H9 (cell line): ENCODE measurements around the gene FHIT. TPM values are rescaled to one million over a fixed set of nuclear protein-coding genes. Genes with fewer than 3 reads are reported as not detected.

Experiments used
- DNase-seq: peaks from one replicate; pipeline ENCODE4 v3.0.0-alpha.2; 2017
- H2AFZ ChIP-seq: one replicate; pipeline ENCODE4 v1.6.1; 2013; ENCODE audit warnings: mild to moderate bottlenecking, low read length, control low read depth, moderate library complexity
- H2AK5ac ChIP-seq: 2 replicates; pipeline ENCODE4 v1.6.1; 2013; ENCODE audit warnings: low read length, control low read depth, mixed read lengths; ENCODE audit not compliant: insufficient read length
- H2BK120ac ChIP-seq: one replicate; pipeline ENCODE4 v1.6.1; 2013; ENCODE audit warnings: low read depth, mild to moderate bottlenecking, low read length, control low read depth, inconsistent platforms; ENCODE audit not compliant: poor library complexity, severe bottlenecking
- H2BK12ac ChIP-seq: 2 replicates; pipeline ENCODE4 v1.6.1; 2013; ENCODE audit warnings: low read length, control low read depth, mixed read lengths, low read depth; ENCODE audit not compliant: insufficient read length
- H2BK15ac ChIP-seq: 2 replicates; pipeline ENCODE4 v1.6.1; 2013; ENCODE audit warnings: low read depth, low read length, control low read depth
- H2BK20ac ChIP-seq: one replicate; pipeline ENCODE4 v1.6.1; 2013; ENCODE audit warnings: low read depth, mild to moderate bottlenecking, low read length, control low read depth, inconsistent platforms; ENCODE audit not compliant: poor library complexity, severe bottlenecking
- H2BK5ac ChIP-seq: 2 replicates; pipeline ENCODE4 v1.6.1; 2013; ENCODE audit warnings: low read length, control low read depth, mixed read lengths; ENCODE audit not compliant: insufficient read length
- H3K14ac ChIP-seq: 2 replicates; pipeline ENCODE4 v1.6.1; 2013; ENCODE audit warnings: low read length, control low read depth; ENCODE audit not compliant: insufficient read depth
- H3K18ac ChIP-seq: 2 replicates; pipeline ENCODE4 v1.6.1; 2013; ENCODE audit warnings: low read depth, mild to moderate bottlenecking, mixed read lengths, low read length, control low read depth; ENCODE audit not compliant: insufficient read length
- H3K23ac ChIP-seq: 2 replicates; pipeline ENCODE4 v1.6.1; 2013; ENCODE audit warnings: low read length, control low read depth, mixed read lengths, low read depth; ENCODE audit not compliant: insufficient read length
- H3K23me2 ChIP-seq: 2 replicates; pipeline ENCODE4 v1.6.1; 2013; ENCODE audit warnings: low read depth, mild to moderate bottlenecking, mixed read lengths, low read length, control low read depth; ENCODE audit not compliant: insufficient read length, poor library complexity, severe bottlenecking
- H3K27ac ChIP-seq: 2 replicates; pipeline ENCODE4 v1.5.1; 2013; ENCODE audit warnings: low read length, control low read depth, mixed read lengths, low read depth; ENCODE audit not compliant: insufficient read length
- H3K27me3 ChIP-seq: 2 replicates; pipeline ENCODE4 v1.6.1; 2013; ENCODE audit warnings: low read length, control low read depth, inconsistent platforms; ENCODE audit not compliant: insufficient read depth
- H3K4ac ChIP-seq: 2 replicates; pipeline ENCODE4 v1.6.1; 2013; ENCODE audit warnings: low read depth, mild to moderate bottlenecking, control low read depth, inconsistent platforms, low read length, moderate library complexity
- H3K4me1 ChIP-seq: 2 replicates; pipeline ENCODE4 v1.6.1; 2013; ENCODE audit warnings: low read length, control low read depth, inconsistent platforms; ENCODE audit not compliant: insufficient read depth
- H3K4me2 ChIP-seq: 2 replicates; pipeline ENCODE4 v1.6.1; 2013; ENCODE audit warnings: low read length, control low read depth, mixed read lengths; ENCODE audit not compliant: insufficient read length, insufficient read depth
- H3K56ac ChIP-seq: 2 replicates; pipeline ENCODE4 v1.6.1; 2013; ENCODE audit warnings: low read depth, mild to moderate bottlenecking, mixed read lengths, low read length, control low read depth; ENCODE audit not compliant: insufficient read length
- H3K79me1 ChIP-seq: 2 replicates; pipeline ENCODE4 v1.6.1; 2013; ENCODE audit warnings: low read depth, mild to moderate bottlenecking, moderate library complexity, low read length, control low read depth, inconsistent platforms; ENCODE audit not compliant: insufficient read depth, poor library complexity, severe bottlenecking
- H3K79me2 ChIP-seq: 2 replicates; pipeline ENCODE4 v1.6.1; 2013; ENCODE audit warnings: low read length, control low read depth, inconsistent platforms; ENCODE audit not compliant: insufficient read depth
- H3K9ac ChIP-seq: 2 replicates; pipeline ENCODE4 v1.6.1; 2013; ENCODE audit warnings: low read length, control low read depth, mixed read lengths; ENCODE audit not compliant: insufficient read length; ENCODE audit errors: extremely low read depth
- H3K9me3 ChIP-seq: one replicate; pipeline ENCODE4 v1.6.1; 2013; ENCODE audit warnings: low read depth, low read length, inconsistent platforms; ENCODE audit not compliant: control insufficient read depth
- H3T11ph ChIP-seq: one replicate; pipeline ENCODE4 v1.6.1; 2013; ENCODE audit warnings: mild to moderate bottlenecking, low read length, control low read depth, inconsistent platforms
- H4K20me1 ChIP-seq: one replicate; pipeline ENCODE4 v1.6.1; 2013; ENCODE audit not compliant: control insufficient read depth, insufficient read length, insufficient read depth
- H4K5ac ChIP-seq: 2 replicates; pipeline ENCODE4 v1.6.1; 2013; ENCODE audit warnings: low read depth, mild to moderate bottlenecking, mixed read lengths, low read length, control low read depth; ENCODE audit not compliant: insufficient read length
- H4K8ac ChIP-seq: replicated peaks from 2 replicates; pipeline ENCODE4 v1.6.1; 2013; ENCODE audit warnings: low read length, control low read depth, mixed read lengths, low read depth; ENCODE audit not compliant: insufficient read length
- H4K91ac ChIP-seq: 2 replicates; pipeline ENCODE4 v1.6.1; 2013; ENCODE audit warnings: low read depth, mild to moderate bottlenecking, moderate library complexity, mixed read lengths, low read length, control low read depth; ENCODE audit not compliant: insufficient read length
- H3K27ac Mint-ChIP-seq, 3 experiments: 2 replicates in 2 of 3; 3 replicates in 1 of 3; pipeline ENCODE4 v1.8.0; 2020 to 2021; ENCODE audit warnings: mixed read lengths in 3 of 3, mild to moderate bottlenecking in 1 of 3, moderate library complexity in 1 of 3
- H3K27me3 Mint-ChIP-seq: 2 replicates; pipeline ENCODE4 v1.8.0; 2021; ENCODE audit warnings: low read depth, mild to moderate bottlenecking, moderate library complexity, mixed read lengths
- H3K36me3 Mint-ChIP-seq, 3 experiments: 2 replicates in 2 of 3; 3 replicates in 1 of 3; pipeline ENCODE4 v1.8.0; 2020 to 2021; ENCODE audit warnings: low read depth in 3 of 3, mixed read lengths in 3 of 3; ENCODE audit not compliant: insufficient read depth in 1 of 3
- H3K4me1 Mint-ChIP-seq, 2 experiments: 2 replicates each; pipeline ENCODE4 v1.8.0; 2020; ENCODE audit warnings: mixed read lengths in 2 of 2
- H3K4me3 Mint-ChIP-seq, 2 experiments: 2 replicates in 1 of 2; 3 replicates in 1 of 2; pipeline ENCODE4 v1.8.0; 2020 to 2021; ENCODE audit warnings: mild to moderate bottlenecking in 2 of 2, mixed read lengths in 2 of 2, moderate library complexity in 1 of 2
- H3K9me3 Mint-ChIP-seq, 2 experiments: 2 replicates in 1 of 2; 3 replicates in 1 of 2; pipeline ENCODE4 v1.8.0; 2020; ENCODE audit warnings: mild to moderate bottlenecking in 2 of 2, mixed read lengths in 2 of 2, moderate library complexity in 1 of 2
- CTCF ChIP-seq: fragments of 200-600 bp; sonication (generic); conservative IDR thresholded peaks from 3 replicates; pipeline ENCODE4 v1.8.0; 2021; ENCODE audit warnings: antibody characterized with exemption, mild to moderate bottlenecking
- WGBS: extraction: QIAGEN DNeasy Blood & Tissue Kit; methylation state at CpG from one replicate; pipeline ENCODE4 v1.1.7; 2013; ENCODE audit warnings: missing lambda C conversion rate, low lambda C conversion rate, mixed read lengths; ENCODE audit not compliant: insufficient read length; ENCODE audit errors: extremely low coverage; 5-methylcytosine and 5-hydroxymethylcytosine counted together
- total RNA-seq: library from RNA; stranded (reverse); gene quantifications from 2 replicates; pipeline ENCODE4 v1.2.1, GENCODE V29; 2021

Gene FHIT
- total RNA-seq, 1 experiment from 2014 or later, result 3.0 TPM

- H2BK5ac ChIP-seq, result no peak overlapping the region
- H4K91ac ChIP-seq, result no peak overlapping the region
- no peak overlapping the region for H2BK20ac ChIP-seq
- H3K23ac ChIP-seq, result no peak overlapping the region
- no peak overlapping the region for H3K4me2 ChIP-seq
- no peak overlapping the region for H3T11ph ChIP-seq
- H4K20me1 ChIP-seq, result no peaks in the 10 kb centered on the region
- H3K9me3 ChIP-seq, result no peaks in the 10 kb centered on the region
- H3K4me1 Mint-ChIP-seq, result peaks cover 12 to 13% of the 10 kb centered on the region in 2 experiments
- no peak overlapping the region for H3K4ac ChIP-seq
- no CpG with 5 or more reads among the region's 1 CpG for WGBS
- peaks cover 3% of the 10 kb centered on the region; the same call in 1 of the 2 replicates for H3K4me1 ChIP-seq
- H3K79me1 ChIP-seq, result no peaks in the 10 kb centered on the region
- H4K5ac ChIP-seq, result no peak overlapping the region
- no peak overlapping the region for H2BK15ac ChIP-seq
- H3K27me3 ChIP-seq, result no peaks in the 10 kb centered on the region
- H3K4me3 Mint-ChIP-seq, result no peak overlapping the region
- H3K79me2 ChIP-seq, result no peaks in the 10 kb centered on the region
- H4K8ac ChIP-seq, result no peak overlapping the region
- H3K9ac ChIP-seq, result no peak overlapping the region
- H3K18ac ChIP-seq, result peak overlapping the region; percentile 56
- no peak overlapping the region for H3K27ac ChIP-seq
- DNase-seq, result no peak
- H3K14ac ChIP-seq, result no peak overlapping the region
- 0 out of 7 replicates have a peak overlapping the region, but pooled peaks of 2 of the 3 experiments have one; percentile 17 to 39 for H3K27ac Mint-ChIP-seq
- H2BK120ac ChIP-seq, result no peak overlapping the region
- no peak overlapping the region for H2BK12ac ChIP-seq
- H3K27me3 Mint-ChIP-seq, result no peaks in the 10 kb centered on the region; the same call in 1 of the 2 replicates
- H2AK5ac ChIP-seq, result no peak overlapping the region
- no peaks in the 10 kb centered on the region for H3K23me2 ChIP-seq
- peaks cover 0 to 3% of the 10 kb centered on the region in 2 experiments; a peak in 2 of 5 replicates for H3K9me3 Mint-ChIP-seq
- peaks cover 0 to 3% (median 0%) of the 10 kb centered on the region in 3 experiments; a peak in 2 of 7 replicates for H3K36me3 Mint-ChIP-seq
- TF ChIP-seq CTCF, result no peak
- no peak overlapping the region for H3K56ac ChIP-seq
- H2AFZ ChIP-seq, result no peak overlapping the region
These were observed 1467.1 kb downstream of the FHIT start for GRCh38 chr3:59784164-59784563.
